HG03039 (cell line): Measurements from ENCODE around the gene CEND1.

ENCODE experiments used
- ATAC-seq: cut with Tn5 transposase; IDR thresholded peaks from one replicate; pipeline ENCODE4 v1.9.1; 2021; ENCODE audit warnings: mild to moderate bottlenecking, moderate library complexity; ENCODE audit not compliant: unreplicated experiment

The CEND1 gene

DNA sequence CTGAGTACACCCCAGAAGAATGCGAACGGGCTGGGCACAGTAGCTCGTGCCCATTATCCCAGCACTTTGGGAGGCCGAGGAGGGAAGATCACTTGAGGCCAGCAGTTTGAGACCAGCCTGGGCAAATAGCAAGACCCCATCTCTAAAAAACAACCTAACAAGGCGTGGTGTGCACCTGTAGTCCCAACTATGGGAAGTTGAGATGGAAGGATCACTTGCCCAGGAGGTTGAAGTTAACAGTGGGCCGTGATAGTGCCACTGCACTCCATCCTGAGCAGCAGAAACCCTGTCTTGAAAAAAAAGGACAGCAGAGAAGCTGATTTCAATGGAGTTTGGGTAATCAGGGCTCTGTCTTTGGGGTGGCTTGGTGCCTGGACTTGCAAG is 23.2 kb upstream of the CEND1 start:
- ATAC-seq, result no peak

DNA sequence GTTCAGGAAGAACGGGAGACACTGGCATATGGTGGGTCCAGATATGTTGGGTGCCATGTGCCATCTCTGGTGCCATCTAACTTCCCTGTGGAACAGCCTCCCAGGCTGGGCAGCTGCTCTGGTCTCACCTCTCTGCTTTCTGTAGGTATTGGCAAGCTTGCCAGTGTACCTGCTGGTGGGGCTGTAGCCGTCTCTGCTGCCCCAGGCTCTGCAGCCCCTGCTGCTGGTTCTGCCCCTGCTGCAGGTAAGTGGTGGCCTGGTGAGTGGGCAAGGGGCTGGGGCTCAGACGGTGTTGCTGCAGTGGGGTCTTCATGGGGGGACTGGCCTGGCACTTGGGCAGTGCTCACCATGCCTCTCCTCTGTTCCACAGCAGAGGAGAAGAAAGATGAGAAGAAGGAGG is 22.5 kb upstream of the CEND1 start:
- no peak for ATAC-seq

- ATAC-seq, result no peak
These were observed 21.8 kb upstream of the CEND1 start for GRCh38 chr11:811446-812245.

DNA sequence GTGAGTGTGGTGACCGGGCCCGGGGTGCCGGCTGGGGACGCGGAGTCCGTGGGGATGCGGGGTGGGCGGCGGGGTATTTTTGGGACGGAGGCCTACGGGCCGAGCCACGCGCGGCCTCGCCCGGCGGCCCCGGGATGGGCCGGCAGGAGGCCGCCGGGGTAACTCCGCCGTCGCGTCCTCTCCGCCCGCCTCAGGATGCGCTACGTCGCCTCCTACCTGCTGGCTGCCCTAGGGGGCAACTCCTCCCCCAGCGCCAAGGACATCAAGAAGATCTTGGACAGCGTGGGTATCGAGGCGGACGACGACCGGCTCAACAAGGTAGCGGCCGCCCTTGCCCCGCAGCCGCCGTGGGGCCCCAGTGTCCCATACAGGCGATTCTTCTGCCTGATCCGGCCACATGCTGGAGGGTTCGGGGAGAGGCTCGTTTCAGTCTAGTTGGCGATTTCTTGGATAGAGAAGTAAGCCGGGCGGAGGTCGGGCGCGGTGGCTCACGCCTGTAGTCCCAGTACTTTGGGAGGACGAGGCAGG is 20.2 kb upstream of the CEND1 start:
- ATAC-seq, result no peak

- ATAC-seq, result peak; percentile 58
These were observed 19.6 kb upstream of the CEND1 start, which contains the start of gene RPLP2 for GRCh38 chr11:809287-810039. TSS of gene RPLP2 (plus strand) at chr11:809967. CDS start at chr11:810235, 268 bp downstream.

- ATAC-seq, result no peak
These were observed 18.8 kb upstream of the CEND1 start for GRCh38 chr11:808427-809286.

DNA sequence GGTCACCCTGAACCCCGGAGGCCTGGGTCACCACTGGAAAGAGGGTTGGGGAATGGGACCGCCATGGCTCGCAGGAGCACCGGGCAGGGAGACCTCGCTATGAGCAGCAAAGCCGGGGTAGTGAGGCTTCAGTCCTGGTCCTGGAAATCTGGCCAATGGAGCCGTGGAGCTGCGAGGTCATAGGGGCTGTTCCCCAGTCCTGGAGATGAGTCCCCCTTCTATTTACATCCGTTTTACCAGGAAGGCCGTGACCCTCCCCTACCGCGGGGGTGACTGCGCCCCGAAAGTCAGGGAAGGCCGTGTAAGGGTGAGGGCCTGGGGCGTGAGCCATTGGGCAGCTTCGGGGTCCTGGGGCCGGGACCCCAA is 14.7 kb upstream of the CEND1 start:
- no peak for ATAC-seq

DNA sequence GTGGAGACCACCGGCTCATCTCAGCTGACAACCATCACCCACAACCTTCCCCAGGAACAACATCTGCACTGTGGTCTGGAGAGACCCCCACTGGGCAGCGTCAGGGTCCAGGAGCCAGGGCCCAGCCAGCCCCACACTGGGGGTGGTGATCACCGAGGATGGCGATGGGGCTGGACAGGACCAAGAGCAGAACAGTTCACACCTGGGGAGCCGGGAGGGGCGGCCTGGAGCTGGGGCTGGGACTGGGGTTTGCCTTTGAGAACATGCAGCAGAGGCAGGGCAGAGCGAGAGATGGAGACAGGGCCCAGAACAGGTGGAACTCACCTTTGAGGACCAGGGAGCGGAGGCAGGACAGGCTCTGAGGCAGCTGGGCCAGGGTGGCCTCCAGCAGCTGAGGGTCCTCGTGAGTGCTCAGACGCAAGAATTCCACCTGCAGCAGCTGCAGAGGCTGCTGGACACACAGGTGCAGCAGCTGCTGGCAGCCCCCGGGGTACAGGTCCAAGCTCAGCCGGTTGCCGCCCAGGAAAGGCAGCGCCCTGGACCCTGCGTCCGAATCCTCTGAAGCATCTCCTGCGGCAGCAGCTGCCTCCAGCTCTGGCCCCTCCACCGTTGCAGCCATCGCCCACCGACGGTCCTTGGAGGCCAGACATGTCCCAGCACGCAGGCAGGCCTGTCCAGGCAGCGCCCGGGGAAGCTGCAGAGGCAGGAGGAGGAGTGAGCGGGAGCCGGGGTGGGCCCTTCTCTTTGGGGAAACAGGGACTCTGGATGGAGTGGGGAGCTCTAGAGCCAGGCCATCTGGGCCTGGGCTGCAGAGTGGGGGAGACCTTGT is 14.1 kb upstream of the CEND1 start:
- no peak for ATAC-seq

DNA sequence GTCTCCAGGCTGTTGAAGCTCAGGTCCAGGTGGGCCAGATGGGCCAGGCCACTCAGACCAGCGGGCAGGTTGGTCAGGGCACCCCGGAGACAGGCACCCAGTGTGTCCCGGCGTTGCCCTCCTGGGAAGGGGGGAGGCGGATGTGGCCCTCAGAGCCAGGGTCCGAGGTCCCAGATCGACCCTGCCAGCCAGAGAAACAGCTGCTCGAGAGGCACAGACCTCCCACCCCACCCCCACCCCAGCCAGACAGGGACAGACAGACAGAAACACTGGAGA is 13.5 kb upstream of the CEND1 start:
- ATAC-seq, result no peak

- no peak for ATAC-seq
These were observed 13.0 kb upstream of the CEND1 start for GRCh38 chr11:802693-803466.

- no peak for ATAC-seq
These were observed 12.2 kb upstream of the CEND1 start for GRCh38 chr11:802018-802617.

GRCh38 chr11:801097-801780 is 11.3 kb upstream of the CEND1 start:
- no peak for ATAC-seq

DNA sequence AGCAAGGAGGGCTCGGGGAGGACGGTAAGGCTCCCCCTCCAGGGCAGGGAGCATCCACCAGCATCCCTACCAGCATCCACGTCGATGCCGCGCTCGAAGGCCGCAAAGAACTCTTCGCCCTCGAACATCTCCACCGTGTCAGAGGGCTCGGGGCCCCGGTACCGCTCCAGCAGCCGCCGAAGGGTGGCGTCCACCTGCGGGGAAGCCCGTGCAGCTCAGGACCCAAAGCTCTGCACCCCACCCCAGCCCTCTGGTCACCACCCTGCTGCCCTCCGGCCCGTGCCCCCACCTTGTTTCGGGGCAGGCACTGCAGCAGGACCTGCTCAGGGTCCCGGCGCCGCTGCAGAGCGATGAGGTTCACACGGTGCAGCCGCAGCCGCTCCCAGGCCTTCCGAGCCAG is 10.6 kb upstream of the CEND1 start:
- ATAC-seq, result no peak

- no peak for ATAC-seq
These were observed 9.9 kb upstream of the CEND1 start for GRCh38 chr11:799641-800316.

DNA sequence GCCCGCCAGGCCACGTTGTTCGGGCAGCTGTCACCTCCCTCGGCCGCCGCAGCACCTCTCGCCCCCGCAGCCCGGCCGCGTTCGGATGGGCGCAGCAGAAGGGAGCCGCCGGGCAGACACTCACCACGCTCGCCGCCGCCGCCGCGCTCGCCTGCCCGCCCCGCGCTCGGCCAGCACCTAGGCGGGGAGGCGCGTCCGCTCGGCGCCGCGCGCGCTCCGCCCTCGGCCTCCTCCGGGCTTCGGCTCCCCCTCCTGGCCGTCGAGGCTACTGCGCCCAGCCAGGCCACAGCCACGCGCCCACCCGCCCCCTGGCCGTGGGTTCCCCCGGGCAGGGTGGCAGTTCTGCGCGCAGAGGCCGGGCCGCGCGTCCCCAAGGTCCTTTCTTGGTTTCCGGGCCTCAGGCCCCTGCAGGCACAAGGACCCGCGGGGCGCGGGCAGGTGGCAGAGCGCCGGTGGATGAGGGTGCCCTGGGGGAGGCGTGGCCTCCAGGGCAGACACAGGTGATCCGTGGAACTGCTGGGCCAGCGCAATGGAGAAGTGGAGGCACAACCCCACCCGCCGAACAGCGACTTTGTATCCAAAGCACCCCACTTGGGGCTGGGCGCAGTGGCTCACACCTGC is 8.3 kb upstream of the CEND1 start, which contains the start of gene SLC25A22:
Gene SLC25A22 (minus strand): TSS at position 189 of the 621 bp plus-strand sequence. CDS start 3,275 bp downstream, outside the sequence.
- ATAC-seq, result peak; percentile 37

- ATAC-seq, result peak; percentile 19
These were observed 7.6 kb upstream of the CEND1 start for GRCh38 chr11:797296-798092.
